Measurements from ENCODE around the gene ATP2B3. TPM values are rescaled to one million over a fixed set of nuclear protein-coding genes. Genes with fewer than 3 reads are reported as not detected.

The ATP2B3 gene
- total RNA-seq, 1 experiment from 2014 or later = 0.35 TPM

GRCh38 chrX:153588782-153589446 lies 71.5 kb downstream of the ATP2B3 start:
- Mint-ChIP-seq H3K4me1 (no peaks in the 10 kb centered on the region), H3K9me3 (peaks cover 72 to 81% of the 10 kb centered on the region in 2 experiments), H3K27me3 (ENCODE audit: low read depth) (peaks cover 1% of the 10 kb centered on the region), H3K4me3 (no peak overlapping the region), H3K27ac (no peak overlapping the region), H3K36me3 (ENCODE audit: insufficient read depth in 1 of 3, low read depth in 3 of 3) (peaks cover 27 to 46% (median 44%) of the 10 kb centered on the region in 3 experiments)
- Histone ChIP-seq H2AFZ (ENCODE audit: low read length) (no peak overlapping the region), H3T11ph (ENCODE audit: low read length) (no peak overlapping the region), H3K23me2 (ENCODE audit: insufficient read length, low read depth, low read length, poor library complexity, severe bottlenecking) (no peaks in the 10 kb centered on the region), H3K23ac (ENCODE audit: insufficient read length, low read depth, low read length) (no peak overlapping the region), H2BK120ac (ENCODE audit: low read depth, low read length, poor library complexity, severe bottlenecking) (no peak overlapping the region), H3K79me2 (ENCODE audit: insufficient read depth, low read length) (no peaks in the 10 kb centered on the region), H2BK5ac (ENCODE audit: insufficient read length, low read length) (no peak overlapping the region), H3K4ac (ENCODE audit: low read depth, low read length) (no peak overlapping the region), H4K5ac (ENCODE audit: insufficient read length, low read depth, low read length) (no peak overlapping the region), H2AK5ac (ENCODE audit: insufficient read length, low read length) (no peak overlapping the region), H2BK12ac (ENCODE audit: insufficient read length, low read depth, low read length) (no peak overlapping the region), H3K27ac (ENCODE audit: insufficient read length, low read depth, low read length) (no peak overlapping the region), H2BK20ac (ENCODE audit: low read depth, low read length, poor library complexity, severe bottlenecking) (no peak overlapping the region), H4K20me1 (ENCODE audit: control insufficient read depth, insufficient read depth, insufficient read length) (no peaks in the 10 kb centered on the region), H3K9ac (ENCODE audit: extremely low read depth, insufficient read length, low read length) (no peak overlapping the region), H3K27me3 (ENCODE audit: insufficient read depth, low read length) (no peaks in the 10 kb centered on the region), H2BK15ac (ENCODE audit: low read depth, low read length) (no peak overlapping the region), H3K18ac (ENCODE audit: insufficient read length, low read depth, low read length) (no peak overlapping the region), H3K56ac (ENCODE audit: insufficient read length, low read depth, low read length) (no peak overlapping the region), H4K8ac (replicated peaks; ENCODE audit: insufficient read length, low read depth, low read length) (no peak overlapping the region), H3K79me1 (ENCODE audit: insufficient read depth, low read depth, low read length, poor library complexity, severe bottlenecking) (no peaks in the 10 kb centered on the region), H3K14ac (ENCODE audit: insufficient read depth, low read length) (no peak overlapping the region), H3K9me3 (ENCODE audit: control insufficient read depth, low read depth, low read length) (peaks cover 43% of the 10 kb centered on the region), H4K91ac (ENCODE audit: insufficient read length, low read depth, low read length) (no peak overlapping the region), H3K4me2 (ENCODE audit: insufficient read depth, insufficient read length, low read length) (no peak overlapping the region), H3K4me1 (ENCODE audit: insufficient read depth, low read length) (no peaks in the 10 kb centered on the region)
- no CpG with 5 or more reads among the region's 29 CpGs for WGBS (ENCODE audit: extremely low coverage, insufficient read length, low lambda C conversion rate)
- no peak for DNase-seq
- TF ChIP-seq CTCF (conservative IDR thresholded peaks at IDR 0.05) = no peak

Measured in H9 (cell line).